HepG2 (cell line): ENCODE data around the gene ZMYND8. TPM values are rescaled to one million over a fixed set of nuclear protein-coding genes. Genes with fewer than 3 reads are reported as not detected.

Experiments
- CCAR2 ChIP-seq: fragments of 200-400 bp; formaldehyde crosslinking; optimal IDR thresholded peaks from 2 replicates; pipeline ENCODE3; 2018; ENCODE audit warnings: low read depth, mild to moderate bottlenecking, low read length, moderate library complexity
- DR1 ChIP-seq: sonication (generic); formaldehyde crosslinking; IDR thresholded peaks from 2 replicates; pipeline ENCODE4 v1.8.0; 2021; ENCODE audit warnings: mild to moderate bottlenecking, missing genetic modification reagents, inconsistent platforms
- ELF3 ChIP-seq: IDR thresholded peaks from 2 replicates; pipeline ENCODE4 v1.6.1; 2016; ENCODE audit warnings: missing genetic modification reagents, missing compliant biosample characterization
- KAT8 ChIP-seq: IDR thresholded peaks from 2 replicates; pipeline ENCODE4 v1.6.1; 2016; ENCODE audit warnings: missing genetic modification reagents, missing compliant biosample characterization
- PRMT3 ChIP-seq: sonication (generic); formaldehyde crosslinking; IDR thresholded peaks from 2 replicates; pipeline ENCODE4 v1.8.1; 2022; ENCODE audit warnings: low read depth, mild to moderate bottlenecking, moderate library complexity, missing genetic modification reagents, borderline replicate concordance
- RNF2 ChIP-seq: fragments of 450-650 bp; conservative IDR thresholded peaks from 2 replicates; pipeline ENCODE4 v1.6.1; 2016; ENCODE audit warnings: low read depth
- TAF1 ChIP-seq: sonication (generic); formaldehyde crosslinking; IDR thresholded peaks from 2 replicates; pipeline ENCODE4 v1.4.0; 2020; ENCODE audit warnings: missing genetic modification reagents
- ZBTB1 ChIP-seq: sonication (generic); formaldehyde crosslinking; IDR thresholded peaks from 2 replicates; pipeline ENCODE4 v1.4.0; 2020; ENCODE audit warnings: missing genetic modification reagents, borderline replicate concordance
- ZMYM4 ChIP-seq: sonication (generic); formaldehyde crosslinking; IDR thresholded peaks from 2 replicates; pipeline ENCODE4 v1.8.1; 2023; ENCODE audit warnings: mild to moderate bottlenecking, missing genetic modification reagents
- ZNF124 ChIP-seq: sonication (generic); formaldehyde crosslinking; IDR thresholded peaks from 2 replicates; pipeline ENCODE4 v1.4.0; 2020; ENCODE audit warnings: missing genetic modification reagents
- polyA plus RNA-seq, 8 experiments: library from polyadenylated mRNA; depleted of rRNA in 3 of 8; stranded (reverse) in 7 of 8; unstranded in 1 of 8; fragments of >200 nt; fragmentation: Illumina TruSeq in 4 of 8; extraction: Trizol in 4 of 8; gene quantifications; 2 replicates each; pipeline versions ENCODE4 v1.2.1 to v1.2.3, GENCODE V29; 2011 to 2016; ENCODE audit warnings: low read depth in 4 of 8, missing spikeins in 1 of 8, mixed read lengths in 1 of 8; ENCODE audit not compliant: insufficient read depth in 1 of 8
- total RNA-seq, 5 experiments: library from RNA; depleted of rRNA; stranded (reverse); fragments of >200 nt; fragmentation: Illumina TruSeq; extraction: Trizol; gene quantifications; 2 replicates each; pipeline ENCODE4 v1.2.3, GENCODE V29; 2016; ENCODE audit warnings: low read depth in 1 of 5
- TF ChIP-seq, protein P1 (sequence below): sonication (generic); formaldehyde crosslinking; IDR thresholded peaks from 2 replicates; pipeline ENCODE4 v1.5.0; 2020; ENCODE audit warnings: mild to moderate bottlenecking, missing genetic modification reagents, moderate library complexity
- TF ChIP-seq, protein P2 (sequence below): sonication (generic); formaldehyde crosslinking; IDR thresholded peaks from 2 replicates; pipeline ENCODE4 v1.4.0; 2020; ENCODE audit warnings: missing genetic modification reagents; ENCODE audit errors: not compliant biosample characterization
- TF ChIP-seq, protein P3 (sequence below), 2 experiments: sonication (generic) in 1 of 2; formaldehyde crosslinking in 1 of 2; IDR thresholded peaks; 2 replicates each; pipeline versions ENCODE4 v1.6.1 to v1.9.0; 2014 to 2022; ENCODE audit warnings: antibody characterized with exemption in 1 of 2, borderline replicate concordance in 1 of 2, inconsistent platforms in 1 of 2, low read depth in 1 of 2, missing genetic modification reagents in 1 of 2
- TF ChIP-seq, protein P4 (sequence below): sonication (generic); formaldehyde crosslinking; IDR thresholded peaks from 2 replicates; pipeline ENCODE4 v1.8.1; 2022; ENCODE audit warnings: low read depth, mild to moderate bottlenecking, missing genetic modification reagents
- TF ChIP-seq, protein P5 (sequence below): IDR thresholded peaks from 2 replicates; pipeline ENCODE4 v1.6.1; 2016; ENCODE audit warnings: control low read depth

The ZMYND8 gene
- total and polyA plus RNA-seq, 2 of the 13 experiments (the other 11 are each of a cell fraction or from before 2014, with no cell fraction given) = 53.9 to 84.7 TPM

- no peak for TF ChIP-seq RNF2
- no peak for TF ChIP-seq CCAR2
- no peak for TF ChIP-seq ZMYM4 (CRISPR knock-in tag)
- TF ChIP-seq ELF3 (CRISPR knock-in tag) = no peak
- no peak for TF ChIP-seq PRMT3 (CRISPR knock-in tag)
- no peak for TF ChIP-seq ZNF124 (CRISPR knock-in tag)
- no peak for TF ChIP-seq DR1
- no peak for TF ChIP-seq ZBTB1 (CRISPR knock-in tag)
- TF ChIP-seq, protein P1, sequence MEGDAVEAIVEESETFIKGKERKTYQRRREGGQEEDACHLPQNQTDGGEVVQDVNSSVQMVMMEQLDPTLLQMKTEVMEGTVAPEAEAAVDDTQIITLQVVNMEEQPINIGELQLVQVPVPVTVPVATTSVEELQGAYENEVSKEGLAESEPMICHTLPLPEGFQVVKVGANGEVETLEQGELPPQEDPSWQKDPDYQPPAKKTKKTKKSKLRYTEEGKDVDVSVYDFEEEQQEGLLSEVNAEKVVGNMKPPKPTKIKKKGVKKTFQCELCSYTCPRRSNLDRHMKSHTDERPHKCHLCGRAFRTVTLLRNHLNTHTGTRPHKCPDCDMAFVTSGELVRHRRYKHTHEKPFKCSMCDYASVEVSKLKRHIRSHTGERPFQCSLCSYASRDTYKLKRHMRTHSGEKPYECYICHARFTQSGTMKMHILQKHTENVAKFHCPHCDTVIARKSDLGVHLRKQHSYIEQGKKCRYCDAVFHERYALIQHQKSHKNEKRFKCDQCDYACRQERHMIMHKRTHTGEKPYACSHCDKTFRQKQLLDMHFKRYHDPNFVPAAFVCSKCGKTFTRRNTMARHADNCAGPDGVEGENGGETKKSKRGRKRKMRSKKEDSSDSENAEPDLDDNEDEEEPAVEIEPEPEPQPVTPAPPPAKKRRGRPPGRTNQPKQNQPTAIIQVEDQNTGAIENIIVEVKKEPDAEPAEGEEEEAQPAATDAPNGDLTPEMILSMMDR = no peak
- TF ChIP-seq, protein P2, sequence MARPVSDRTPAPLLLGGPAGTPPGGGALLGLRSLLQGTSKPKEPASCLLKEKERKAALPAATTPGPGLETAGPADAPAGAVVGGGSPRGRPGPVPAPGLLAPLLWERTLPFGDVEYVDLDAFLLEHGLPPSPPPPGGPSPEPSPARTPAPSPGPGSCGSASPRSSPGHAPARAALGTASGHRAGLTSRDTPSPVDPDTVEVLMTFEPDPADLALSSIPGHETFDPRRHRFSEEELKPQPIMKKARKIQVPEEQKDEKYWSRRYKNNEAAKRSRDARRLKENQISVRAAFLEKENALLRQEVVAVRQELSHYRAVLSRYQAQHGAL (CRISPR knock-in tag) = no peak
- TF ChIP-seq, protein P3, sequence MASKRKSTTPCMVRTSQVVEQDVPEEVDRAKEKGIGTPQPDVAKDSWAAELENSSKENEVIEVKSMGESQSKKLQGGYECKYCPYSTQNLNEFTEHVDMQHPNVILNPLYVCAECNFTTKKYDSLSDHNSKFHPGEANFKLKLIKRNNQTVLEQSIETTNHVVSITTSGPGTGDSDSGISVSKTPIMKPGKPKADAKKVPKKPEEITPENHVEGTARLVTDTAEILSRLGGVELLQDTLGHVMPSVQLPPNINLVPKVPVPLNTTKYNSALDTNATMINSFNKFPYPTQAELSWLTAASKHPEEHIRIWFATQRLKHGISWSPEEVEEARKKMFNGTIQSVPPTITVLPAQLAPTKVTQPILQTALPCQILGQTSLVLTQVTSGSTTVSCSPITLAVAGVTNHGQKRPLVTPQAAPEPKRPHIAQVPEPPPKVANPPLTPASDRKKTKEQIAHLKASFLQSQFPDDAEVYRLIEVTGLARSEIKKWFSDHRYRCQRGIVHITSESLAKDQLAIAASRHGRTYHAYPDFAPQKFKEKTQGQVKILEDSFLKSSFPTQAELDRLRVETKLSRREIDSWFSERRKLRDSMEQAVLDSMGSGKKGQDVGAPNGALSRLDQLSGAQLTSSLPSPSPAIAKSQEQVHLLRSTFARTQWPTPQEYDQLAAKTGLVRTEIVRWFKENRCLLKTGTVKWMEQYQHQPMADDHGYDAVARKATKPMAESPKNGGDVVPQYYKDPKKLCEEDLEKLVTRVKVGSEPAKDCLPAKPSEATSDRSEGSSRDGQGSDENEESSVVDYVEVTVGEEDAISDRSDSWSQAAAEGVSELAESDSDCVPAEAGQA (IDR thresholded peaks at IDR 0.05; ENCODE audit: low read depth) = 0 out of 2 replicates have a peak, but pooled peaks have one; percentile 16
- TF ChIP-seq, protein P3 (CRISPR knock-in tag; IDR thresholded peaks at IDR 0.05; ENCODE audit: borderline replicate concordance) = no peak
- TF ChIP-seq, protein P4, sequence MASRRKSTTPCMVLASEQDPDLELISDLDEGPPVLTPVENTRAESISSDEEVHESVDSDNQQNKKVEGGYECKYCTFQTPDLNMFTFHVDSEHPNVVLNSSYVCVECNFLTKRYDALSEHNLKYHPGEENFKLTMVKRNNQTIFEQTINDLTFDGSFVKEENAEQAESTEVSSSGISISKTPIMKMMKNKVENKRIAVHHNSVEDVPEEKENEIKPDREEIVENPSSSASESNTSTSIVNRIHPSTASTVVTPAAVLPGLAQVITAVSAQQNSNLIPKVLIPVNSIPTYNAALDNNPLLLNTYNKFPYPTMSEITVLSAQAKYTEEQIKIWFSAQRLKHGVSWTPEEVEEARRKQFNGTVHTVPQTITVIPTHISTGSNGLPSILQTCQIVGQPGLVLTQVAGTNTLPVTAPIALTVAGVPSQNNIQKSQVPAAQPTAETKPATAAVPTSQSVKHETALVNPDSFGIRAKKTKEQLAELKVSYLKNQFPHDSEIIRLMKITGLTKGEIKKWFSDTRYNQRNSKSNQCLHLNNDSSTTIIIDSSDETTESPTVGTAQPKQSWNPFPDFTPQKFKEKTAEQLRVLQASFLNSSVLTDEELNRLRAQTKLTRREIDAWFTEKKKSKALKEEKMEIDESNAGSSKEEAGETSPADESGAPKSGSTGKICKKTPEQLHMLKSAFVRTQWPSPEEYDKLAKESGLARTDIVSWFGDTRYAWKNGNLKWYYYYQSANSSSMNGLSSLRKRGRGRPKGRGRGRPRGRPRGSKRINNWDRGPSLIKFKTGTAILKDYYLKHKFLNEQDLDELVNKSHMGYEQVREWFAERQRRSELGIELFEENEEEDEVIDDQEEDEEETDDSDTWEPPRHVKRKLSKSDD (CRISPR knock-in tag) = peak; percentile 39; the same call in 1 of the 2 replicates
- TF ChIP-seq, protein P5, sequence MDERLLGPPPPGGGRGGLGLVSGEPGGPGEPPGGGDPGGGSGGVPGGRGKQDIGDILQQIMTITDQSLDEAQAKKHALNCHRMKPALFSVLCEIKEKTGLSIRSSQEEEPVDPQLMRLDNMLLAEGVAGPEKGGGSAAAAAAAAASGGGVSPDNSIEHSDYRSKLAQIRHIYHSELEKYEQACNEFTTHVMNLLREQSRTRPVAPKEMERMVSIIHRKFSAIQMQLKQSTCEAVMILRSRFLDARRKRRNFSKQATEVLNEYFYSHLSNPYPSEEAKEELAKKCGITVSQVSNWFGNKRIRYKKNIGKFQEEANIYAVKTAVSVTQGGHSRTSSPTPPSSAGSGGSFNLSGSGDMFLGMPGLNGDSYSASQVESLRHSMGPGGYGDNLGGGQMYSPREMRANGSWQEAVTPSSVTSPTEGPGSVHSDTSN (CRISPR knock-in tag) = no peak
- TF ChIP-seq TAF1 (CRISPR knock-in tag) = 0 out of 2 replicates have a peak, but pooled peaks have one; percentile 18
- TF ChIP-seq KAT8 (CRISPR knock-in tag) = 0 out of 2 replicates have a peak, but pooled peaks have one; percentile 35
These were observed 4.7 kb downstream of the ZMYND8 start (continued) for GRCh38 chr20:47351643-47352331.
